Measurements from ENCODE around the gene BCL11B.

GRCh38 chr14:99171396-99171795 is 100.6 kb downstream of the BCL11B start:
- TF ChIP-seq POLR2A (IDR thresholded peaks at IDR 0.05) = no peak
- TF ChIP-seq CTCF (IDR thresholded peaks at IDR 0.05) = no peak
- TF ChIP-seq EP300 (IDR thresholded peaks at IDR 0.05) = no peak

All from upper lobe of left lung (tissue), 4 donors.